HepG2 (cell line): ENCODE measurements around the gene GALNT18. TPM values are rescaled to one million over a fixed set of nuclear protein-coding genes. Genes with fewer than 3 reads are reported as not detected.

Experiments used
- ATAC-seq: fragments of 200-7000 bp; cut with Tn5 transposase; 3 replicates; pipeline ENCODE4 v1.9.1; 2020; ENCODE audit warnings: mild to moderate bottlenecking, moderate library complexity
- BruUV-seq: library from RNA; stranded (reverse); fragments of 400-500 nt; replicated peaks from 2 replicates; lab custom pipeline; 2021; lab: Mats Ljungman, UMichigan
- CTCF ChIA-PET: fragments of 300-600 bp; formaldehyde crosslinking; extraction: SDS; loops from one replicate; lab custom pipeline; 2021; ENCODE audit warnings: low total read pairs, inconsistent platforms, low intra/inter-chr PET ratio; lab: Yijun Ruan, JAX
- POLR2A ChIA-PET: fragments of 350-600 bp; sonication (Branson Sonifier 250); formaldehyde crosslinking; loops from one replicate; lab custom pipeline; 2020; ENCODE audit warnings: antibody characterized with exemption, inconsistent platforms; lab: Yijun Ruan, JAX
- DNase-seq: peaks from one replicate; pipeline ENCODE4 v3.0.0-alpha.2; 2015; ENCODE audit warnings: low spot score
- FAIRE-seq: peaks from 3 replicates; lab custom pipeline; 2011; peaks lifted over from hg19 to GRCh38; lab: Jason Lieb, UNC
- H2AFZ ChIP-seq: one replicate; pipeline ENCODE4 v1.6.1; 2011; ENCODE audit warnings: low read length, inconsistent platforms
- H3K27ac ChIP-seq: fragments of 300-600 bp; 3 replicates; pipeline ENCODE4 v1.8.0; 2011; ENCODE audit warnings: mixed run types, mild to moderate bottlenecking, mixed read lengths, low read length, inconsistent platforms; ENCODE audit not compliant: insufficient read depth; ENCODE audit errors: extremely low read length
- H3K27me3 ChIP-seq, 2 experiments: fragments of 200-600 bp in 1 of 2; 2 replicates in 1 of 2; 3 replicates in 1 of 2; pipeline versions ENCODE4 v1.6.0 to v1.8.0; 2011; ENCODE audit warnings: low read length in 2 of 2, mild to moderate bottlenecking in 2 of 2, moderate library complexity in 2 of 2, inconsistent platforms in 1 of 2; ENCODE audit not compliant: insufficient read depth in 2 of 2, control insufficient read depth in 1 of 2
- H3K36me3 ChIP-seq, 2 experiments: fragments of 200-600 bp in 1 of 2; replicated peaks in 1 of 2; 2 replicates in 1 of 2; 3 replicates in 1 of 2; pipeline versions ENCODE4 v1.5.1 to v1.8.0; 2011; ENCODE audit warnings: low read length in 2 of 2, inconsistent platforms in 1 of 2; ENCODE audit not compliant: insufficient read depth in 2 of 2, control insufficient read depth in 1 of 2
- H3K4me1 ChIP-seq: 2 replicates; pipeline ENCODE4 v1.5.1; 2012; ENCODE audit warnings: low read length, inconsistent platforms; ENCODE audit not compliant: insufficient read depth
- H3K4me2 ChIP-seq: 2 replicates; pipeline ENCODE4 v1.6.0; 2011; ENCODE audit warnings: low read depth, low read length, inconsistent platforms
- H3K4me3 ChIP-seq, 3 experiments: fragments of 200-600 bp in 1 of 3; sonication (generic), shearing (Covaris generic) in 1 of 3; replicated peaks in 1 of 3; 2 replicates each; pipeline ENCODE4 v1.5.1; 2011 to 2016; ENCODE audit warnings: low read length in 3 of 3, inconsistent platforms in 2 of 3, low read depth in 2 of 3, mild to moderate bottlenecking in 2 of 3, control low read depth in 1 of 3, mixed read lengths in 1 of 3; ENCODE audit not compliant: insufficient read depth in 1 of 3
- H3K79me2 ChIP-seq: one replicate; pipeline ENCODE4 v1.6.1; 2011; ENCODE audit warnings: low read length, inconsistent platforms; ENCODE audit not compliant: insufficient read depth
- H3K9ac ChIP-seq: 2 replicates; pipeline ENCODE4 v1.6.0; 2011; ENCODE audit warnings: mild to moderate bottlenecking, low read depth, low read length, inconsistent platforms; ENCODE audit not compliant: insufficient read depth
- H3K9me3 ChIP-seq: 2 replicates; pipeline ENCODE4 v1.5.1; 2012; ENCODE audit warnings: mild to moderate bottlenecking, low read length
- H4K20me1 ChIP-seq: 2 replicates; pipeline ENCODE4 v1.6.0; 2011; ENCODE audit warnings: inconsistent platforms, mild to moderate bottlenecking, low read length, moderate library complexity; ENCODE audit not compliant: insufficient read depth
- CREM ChIP-seq, 2 experiments: sonication (generic) in 1 of 2; formaldehyde crosslinking in 1 of 2; IDR thresholded peaks; 2 replicates each; pipeline versions ENCODE4 v1.4.0 to v1.6.1; 2016 to 2020; ENCODE audit warnings: antibody characterized with exemption in 1 of 2, mild to moderate bottlenecking in 1 of 2, missing genetic modification reagents in 1 of 2
- GABPB1 ChIP-seq: IDR thresholded peaks from 2 replicates; pipeline ENCODE4 v1.6.1; 2016; ENCODE audit warnings: mild to moderate bottlenecking, missing genetic modification reagents, moderate library complexity, missing compliant biosample characterization
- HDAC1 ChIP-seq: sonication (generic); formaldehyde crosslinking; IDR thresholded peaks from 2 replicates; pipeline ENCODE4 v1.5.1; 2020; ENCODE audit warnings: mild to moderate bottlenecking, missing genetic modification reagents
- MYNN ChIP-seq: sonication (generic); formaldehyde crosslinking; IDR thresholded peaks from 2 replicates; pipeline ENCODE4 v1.4.0; 2020; ENCODE audit warnings: mild to moderate bottlenecking, low read depth, missing genetic modification reagents
- PRPF4 ChIP-seq: fragments of 200-400 bp; formaldehyde crosslinking; IDR thresholded peaks from 2 replicates; pipeline ENCODE4 v1.6.1; 2016; ENCODE audit warnings: low read length, low read depth; ENCODE audit not compliant: poor library complexity, severe bottlenecking
- SP140L ChIP-seq: sonication (generic); formaldehyde crosslinking; IDR thresholded peaks from 2 replicates; pipeline ENCODE4 v1.4.0; 2020; ENCODE audit warnings: missing genetic modification reagents, borderline replicate concordance
- TAF15 ChIP-seq: fragments of 200-400 bp; formaldehyde crosslinking; IDR thresholded peaks from one replicate; pipeline ENCODE4 v1.6.1; 2018; ENCODE audit warnings: mild to moderate bottlenecking, low read depth, low read length; ENCODE audit not compliant: poor library complexity, severe bottlenecking
- ZFAT ChIP-seq: sonication (generic); formaldehyde crosslinking; conservative IDR thresholded peaks from 2 replicates; pipeline ENCODE4 v1.8.1; 2023; ENCODE audit warnings: missing genetic modification reagents, inconsistent platforms
- ZNF468 ChIP-seq: sonication (generic); formaldehyde crosslinking; IDR thresholded peaks from 2 replicates; pipeline ENCODE4 v1.8.0; 2022; ENCODE audit warnings: mild to moderate bottlenecking, moderate library complexity, missing genetic modification reagents
- ZNF552 ChIP-seq: sonication (generic); formaldehyde crosslinking; IDR thresholded peaks from 2 replicates; pipeline ENCODE4 v1.9.0; 2022; ENCODE audit warnings: missing genetic modification reagents, mild to moderate bottlenecking, borderline replicate concordance
- ZNF615 ChIP-seq: sonication (generic); formaldehyde crosslinking; IDR thresholded peaks from 2 replicates; pipeline ENCODE4 v1.5.0; 2020; ENCODE audit warnings: mild to moderate bottlenecking, missing genetic modification reagents, borderline replicate concordance
- ZNF766 ChIP-seq: sonication (generic); formaldehyde crosslinking; IDR thresholded peaks from 2 replicates; pipeline ENCODE4 v1.5.0; 2020; ENCODE audit warnings: missing genetic modification reagents, borderline replicate concordance
- WGBS: methylation state at CpG from one replicate; pipeline ENCODE4 v1.1.6; 2017; ENCODE audit warnings: low lambda C conversion rate; 5-methylcytosine and 5-hydroxymethylcytosine counted together
- in situ Hi-C: cut with HindIII; loops from 2 replicates; pipeline ENCODE4 v1.10.0; 2017; ENCODE audit warnings: low pct_unique_long_range_greater_than_20kb; ENCODE audit not compliant: extremely low pct_ligation_motif_present
- intact Hi-C: fragments of 100-400 bp; cut with micrococcal nuclease; formaldehyde crosslinking; loops from one replicate; pipeline ENCODE4 v1.10.0; 2022; ENCODE audit not compliant: unreplicated experiment
- polyA plus RNA-seq, 8 experiments: library from polyadenylated mRNA; depleted of rRNA in 3 of 8; stranded (reverse) in 7 of 8; unstranded in 1 of 8; fragments of >200 nt; fragmentation: Illumina TruSeq in 4 of 8; extraction: Trizol in 4 of 8; gene quantifications; 2 replicates each; pipeline versions ENCODE4 v1.2.1 to v1.2.3, GENCODE V29; 2011 to 2016; ENCODE audit warnings: low read depth in 4 of 8, missing spikeins in 1 of 8, mixed read lengths in 1 of 8; ENCODE audit not compliant: insufficient read depth in 1 of 8
- total RNA-seq, 5 experiments: library from RNA; depleted of rRNA; stranded (reverse); fragments of >200 nt; fragmentation: Illumina TruSeq; extraction: Trizol; gene quantifications; 2 replicates each; pipeline ENCODE4 v1.2.3, GENCODE V29; 2016; ENCODE audit warnings: low read depth in 1 of 5

GALNT18 gene
- total and polyA plus RNA-seq, 2 of the 13 experiments (the other 11 are each of a cell fraction or from before 2014, with no cell fraction given): 0.11 TPM; not detected in 1

DNA sequence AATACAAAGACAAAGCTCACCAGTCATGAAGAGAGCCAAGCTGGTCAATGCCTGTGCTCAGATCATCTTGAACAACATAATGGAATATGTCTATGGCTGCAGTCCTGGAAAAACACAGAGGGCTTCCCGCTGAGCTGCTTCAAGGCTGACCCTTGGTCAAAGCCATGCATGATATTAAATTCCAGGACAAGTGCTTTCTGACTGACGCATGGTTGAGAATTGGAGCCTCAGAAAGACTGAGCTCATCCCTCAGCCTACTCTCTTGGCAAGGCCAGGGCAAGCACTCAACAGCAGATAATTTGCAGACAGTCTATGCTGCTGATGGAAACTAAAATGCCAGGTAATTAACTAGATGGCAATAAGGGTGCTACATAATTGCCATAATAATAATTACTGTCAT is 89.2 kb downstream of the GALNT18 start:
- no peak overlapping the region for H3K9ac ChIP-seq
- no peaks in the 10 kb centered on the region for H3K9me3 ChIP-seq
- intact Hi-C loops: no loop called here
- ChIA-PET POLR2A (no interaction called here), CTCF (no interaction called here)
- H3K4me3 ChIP-seq: no peak overlapping the region
- DNase-seq (no peak), ATAC-seq (no peak), FAIRE-seq (no peak)
- TF ChIP-seq PRPF4: no peak
- H4K20me1 ChIP-seq: no peaks in the 10 kb centered on the region
- H3K27me3 ChIP-seq: peaks cover 1 to 10% of the 10 kb centered on the region in 2 experiments; a peak in 1 of 5 replicates
- WGBS: 7% methylated on average over 2 of the region's 2 CpGs
- no peak overlapping the region for H3K4me2 ChIP-seq
- BruUV-seq: no TSS peak
- H2AFZ ChIP-seq: no peak overlapping the region
- in situ Hi-C loops: no loop called here
- no peaks in the 10 kb centered on the region for H3K4me1 ChIP-seq
- no peak overlapping the region for H3K27ac ChIP-seq
- H3K36me3 ChIP-seq: no peaks in the 10 kb centered on the region
- no peaks in the 10 kb centered on the region for H3K79me2 ChIP-seq

DNA sequence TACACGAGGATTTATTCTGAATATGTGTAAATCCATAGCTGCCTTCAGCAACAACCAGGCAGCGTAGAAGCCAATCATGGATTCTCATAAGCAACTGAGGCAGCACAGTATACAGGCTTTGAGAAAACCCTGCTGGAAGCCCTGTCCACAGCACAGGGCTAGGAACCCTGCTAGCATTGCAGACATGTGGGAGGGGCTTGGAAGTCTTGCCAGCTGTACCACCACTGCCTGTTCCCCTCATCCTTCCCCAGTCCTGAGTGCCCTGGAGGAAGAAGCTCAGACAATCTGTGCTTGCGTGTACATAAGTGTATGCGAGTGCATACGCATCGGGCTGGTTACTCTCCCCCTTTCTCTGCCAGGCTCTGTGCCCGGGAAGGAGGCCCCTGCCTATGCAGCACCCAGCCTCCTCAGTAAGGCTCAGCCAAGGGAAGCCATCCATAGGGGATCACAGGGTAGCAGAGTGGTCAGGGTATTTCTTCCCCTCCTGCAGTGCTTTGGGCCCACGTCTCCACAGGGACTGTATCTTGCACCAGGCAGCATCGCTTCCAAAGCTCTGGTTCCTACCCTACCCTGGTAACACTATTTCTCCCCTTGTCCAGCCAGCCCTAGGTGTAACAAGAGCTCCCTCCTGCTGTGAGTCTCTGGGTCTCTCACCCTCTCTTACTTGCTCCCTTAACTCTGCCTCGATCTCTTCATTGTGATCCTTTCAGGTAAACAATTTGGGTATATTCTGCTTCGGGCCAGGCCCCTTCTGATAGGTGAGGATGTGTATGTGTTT is 90.5 kb downstream of the GALNT18 start:
- Histone ChIP-seq H2AFZ (no peak overlapping the region), H3K27ac (no peak overlapping the region), H3K4me1 (no peaks in the 10 kb centered on the region), H3K9ac (no peak overlapping the region), H4K20me1 (no peaks in the 10 kb centered on the region), H3K9me3 (no peaks in the 10 kb centered on the region), H3K27me3 (peaks cover 1 to 9% of the 10 kb centered on the region in 2 experiments; a peak in 1 of 5 replicates), H3K36me3 (no peaks in the 10 kb centered on the region), H3K4me2 (no peak overlapping the region), H3K4me3 (no peak overlapping the region), H3K79me2 (no peaks in the 10 kb centered on the region)
- WGBS: 24% methylated on average over 6 of the region's 11 CpGs
- POLR2A ChIA-PET: no interaction called here
- intact Hi-C loops: no loop called here
- FAIRE-seq (no peak), DNase-seq (no peak), ATAC-seq (no peak)
- CTCF ChIA-PET: no interaction called here
- in situ Hi-C loops: no loop called here
- no TSS peak for BruUV-seq
- TF ChIP-seq ZNF468 (CRISPR knock-in tag) (no peak), ZNF552 (CRISPR knock-in tag) (no peak), ZNF615 (no peak), CREM (IDR thresholded peaks at IDR 0.05) (no peak), CREM (CRISPR knock-in tag; IDR thresholded peaks at IDR 0.05) (no peak), TAF15 (no peak), HDAC1 (CRISPR knock-in tag) (no peak), GABPB1 (no peak), ZNF766 (CRISPR knock-in tag) (no peak), MYNN (CRISPR knock-in tag) (no peak), SP140L (CRISPR knock-in tag) (no peak), ZFAT (no peak)
